ENCODE data around the gene PASK. TPM values are rescaled to one million over a fixed set of nuclear protein-coding genes. Genes with fewer than 3 reads are reported as not detected.

PASK gene
- polyA plus RNA-seq, 1 donor (not counting 4 experiments of a cell fraction or from before 2014, with no cell fraction given) = 4.3 TPM

DNA sequence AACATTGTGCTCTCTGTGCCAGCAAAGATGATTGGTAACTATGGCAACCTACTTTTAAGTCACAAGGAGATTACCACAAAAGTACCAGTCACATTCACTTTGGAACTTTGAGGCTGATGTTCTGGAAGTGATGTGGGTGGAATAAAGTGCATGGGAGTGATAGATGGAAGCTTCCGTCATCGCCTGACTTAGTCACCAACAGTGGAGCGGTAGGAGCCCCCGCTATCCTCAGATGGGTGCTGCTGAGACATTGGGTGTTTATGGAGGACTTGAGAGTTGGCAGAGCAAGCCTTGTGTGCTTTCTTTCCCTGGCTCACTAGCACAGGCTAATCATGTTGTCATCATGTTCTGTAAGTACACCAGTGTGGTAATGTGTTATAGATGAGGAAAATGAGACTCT is 5.6 kb upstream of the PASK start:
- H3K36me3 ChIP-seq (ENCODE audit: control insufficient read depth in 2 of 2, extremely low read depth in 1 of 2, insufficient read depth in 2 of 2, low read length in 2 of 2) = peaks cover 24% of the 10 kb centered on the region in 2 experiments
- dilution Hi-C loops (cut with MboI; ENCODE audit: extremely low pct_ligation_motif_present, low sequenced_read_pairs) = no loop called here
- FAIRE-seq (no peak), DNase-seq (ENCODE audit: low read depth, low spot score) (no peak)
- H3K79me2 ChIP-seq (ENCODE audit: control insufficient read depth, insufficient read depth, low read length) = peaks cover 18% of the 10 kb centered on the region
- no peaks in the 10 kb centered on the region for H3K27me3 ChIP-seq (ENCODE audit: control insufficient read depth, extremely low read depth, insufficient read depth, low read length)
- no peaks in the 10 kb centered on the region for H3K9me3 ChIP-seq (ENCODE audit: control insufficient read depth, low read depth, low read length)
- no peak overlapping the region for H3K27ac ChIP-seq (ENCODE audit: control insufficient read depth, insufficient read depth, low read length)
- no peak overlapping the region for H2AFZ ChIP-seq (ENCODE audit: control insufficient read depth, low read length)
- no peak overlapping the region for H3K9ac ChIP-seq (ENCODE audit: control insufficient read depth, extremely low read depth, insufficient read depth, low read length)
- H3K4me2 ChIP-seq (ENCODE audit: control insufficient read depth, extremely low read depth, insufficient read depth, low read depth, low read length) = no peak overlapping the region
- peaks cover 6% of the 10 kb centered on the region for H3K4me1 ChIP-seq (ENCODE audit: control insufficient read depth, extremely low read depth, insufficient read depth, low read length)
- no peaks in the 10 kb centered on the region for H3K9me1 ChIP-seq (ENCODE audit: control insufficient read depth, extremely low read depth, insufficient read depth, low read length)
- H3K4me3 ChIP-seq (ENCODE audit: control insufficient read depth in 2 of 3, extremely low read depth in 1 of 3, insufficient read depth in 2 of 3, low read depth in 1 of 3, low read length in 3 of 3) = no peak overlapping the region
- H4K20me1 ChIP-seq (ENCODE audit: control insufficient read depth, extremely low read depth, insufficient read depth, low read length) = no peaks in the 10 kb centered on the region
- TF ChIP-seq, protein P1, sequence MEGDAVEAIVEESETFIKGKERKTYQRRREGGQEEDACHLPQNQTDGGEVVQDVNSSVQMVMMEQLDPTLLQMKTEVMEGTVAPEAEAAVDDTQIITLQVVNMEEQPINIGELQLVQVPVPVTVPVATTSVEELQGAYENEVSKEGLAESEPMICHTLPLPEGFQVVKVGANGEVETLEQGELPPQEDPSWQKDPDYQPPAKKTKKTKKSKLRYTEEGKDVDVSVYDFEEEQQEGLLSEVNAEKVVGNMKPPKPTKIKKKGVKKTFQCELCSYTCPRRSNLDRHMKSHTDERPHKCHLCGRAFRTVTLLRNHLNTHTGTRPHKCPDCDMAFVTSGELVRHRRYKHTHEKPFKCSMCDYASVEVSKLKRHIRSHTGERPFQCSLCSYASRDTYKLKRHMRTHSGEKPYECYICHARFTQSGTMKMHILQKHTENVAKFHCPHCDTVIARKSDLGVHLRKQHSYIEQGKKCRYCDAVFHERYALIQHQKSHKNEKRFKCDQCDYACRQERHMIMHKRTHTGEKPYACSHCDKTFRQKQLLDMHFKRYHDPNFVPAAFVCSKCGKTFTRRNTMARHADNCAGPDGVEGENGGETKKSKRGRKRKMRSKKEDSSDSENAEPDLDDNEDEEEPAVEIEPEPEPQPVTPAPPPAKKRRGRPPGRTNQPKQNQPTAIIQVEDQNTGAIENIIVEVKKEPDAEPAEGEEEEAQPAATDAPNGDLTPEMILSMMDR (optimal IDR thresholded peaks at IDR 0.05 in 1 of 3, IDR thresholded peaks at IDR 0.05 in 1 of 3, conservative IDR thresholded peaks at IDR 0.05 in 1 of 3; ENCODE audit: extremely low read depth in 1 of 3, insufficient read depth in 2 of 3, low read length in 3 of 3) = no peak
- no peak for TF ChIP-seq EZH2 (IDR thresholded peaks at IDR 0.05; ENCODE audit: low read length)

GRCh38 chr2:241153616-241154015 is 4.3 kb upstream of the PASK start:
- no peak for DNase-seq (ENCODE audit: low read depth, low spot score)
- FAIRE-seq = no peak
- dilution Hi-C loops (cut with MboI; ENCODE audit: extremely low pct_ligation_motif_present, low sequenced_read_pairs) = no loop called here

More at GRCh38 chr2:241153616-241154015, 4.3 kb upstream of the PASK start:
- TF ChIP-seq, protein P1 (optimal IDR thresholded peaks at IDR 0.05 in 1 of 3, IDR thresholded peaks at IDR 0.05 in 1 of 3, conservative IDR thresholded peaks at IDR 0.05 in 1 of 3; ENCODE audit: extremely low read depth in 1 of 3, insufficient read depth in 2 of 3, low read length in 3 of 3) = no peak
- TF ChIP-seq EZH2 (IDR thresholded peaks at IDR 0.05; ENCODE audit: low read length) = no peak
- Histone ChIP-seq H3K9me3 (ENCODE audit: control insufficient read depth, low read depth, low read length) (no peaks in the 10 kb centered on the region), H2AFZ (ENCODE audit: control insufficient read depth, low read length) (no peak overlapping the region), H3K9me1 (ENCODE audit: control insufficient read depth, extremely low read depth, insufficient read depth, low read length) (no peaks in the 10 kb centered on the region), H3K4me3 (ENCODE audit: control insufficient read depth in 2 of 3, extremely low read depth in 1 of 3, insufficient read depth in 2 of 3, low read depth in 1 of 3, low read length in 3 of 3) (no peak overlapping the region), H4K20me1 (ENCODE audit: control insufficient read depth, extremely low read depth, insufficient read depth, low read length) (no peaks in the 10 kb centered on the region), H3K27ac (ENCODE audit: control insufficient read depth, insufficient read depth, low read length) (no peak overlapping the region), H3K27me3 (ENCODE audit: control insufficient read depth, extremely low read depth, insufficient read depth, low read length) (no peaks in the 10 kb centered on the region), H3K9ac (ENCODE audit: control insufficient read depth, extremely low read depth, insufficient read depth, low read length) (no peak overlapping the region), H3K4me2 (ENCODE audit: control insufficient read depth, extremely low read depth, insufficient read depth, low read depth, low read length) (no peak overlapping the region), H3K79me2 (ENCODE audit: control insufficient read depth, insufficient read depth, low read length) (peaks cover 18% of the 10 kb centered on the region), H3K36me3 (ENCODE audit: control insufficient read depth in 2 of 2, extremely low read depth in 1 of 2, insufficient read depth in 2 of 2, low read length in 2 of 2) (peaks cover 16 to 17% of the 10 kb centered on the region in 2 experiments), H3K4me1 (ENCODE audit: control insufficient read depth, extremely low read depth, insufficient read depth, low read length) (peaks cover 6% of the 10 kb centered on the region)
